Heart left ventricle (tissue), 13 donors: ENCODE results near the gene PPA2.

Experiments
- CTCF ChIP-seq, 12 donors: fragments of 200-600 bp; sonication (generic) in 4 of 12; IDR thresholded peaks; one replicate each; pipeline versions ENCODE4 v1.5.0 to v1.8.0; 2018 to 2022; ENCODE audit warnings: antibody characterized with exemption in 12 of 12, mild to moderate bottlenecking in 5 of 12
- POLR2A ChIP-seq, 2 donors: fragments of 450-650 bp; IDR thresholded peaks; one replicate each; pipeline ENCODE4 v1.6.1; 2017; ENCODE audit warnings: antibody characterized with exemption in 2 of 2, mild to moderate bottlenecking in 2 of 2, moderate library complexity in 2 of 2
- donor health status: ischemic (EF 13 %, LVEDD 7.1; RV severe dilation, severe dysfunction).
- donor health status: DM: no; HTN: yes; CAD: no.
- donor health status: DM: no; HTN: no; CAD: no.
- donor health status: ischemic (EF 25% LVEDD 6.9; RV normal size, moderate dysfunction).
- donor health status: ischemic (EF 25% LVEDD 5.7; RV mildly dilated, moderate dysfunction).
- donor health status: ischemic (EF 35%, LVEDD 5.7; RV mildly dilated, moderate dysfunction).
- donor health status: nonischemic (EF 11% LVEDD 7.7; RV severe dilation, severe dysfunction).
- donor health status: DM: yes; HTN: yes; CAD: no.
- donor health status: PGD.
- donor health status: ischemic (EF 29% LVEDD 5.4; RV normal size, mild dysfunction).
- donor health status: nonischemic (EF 23%, LVEDD 6.1; RV moderate dilation, normal function).

DNA sequence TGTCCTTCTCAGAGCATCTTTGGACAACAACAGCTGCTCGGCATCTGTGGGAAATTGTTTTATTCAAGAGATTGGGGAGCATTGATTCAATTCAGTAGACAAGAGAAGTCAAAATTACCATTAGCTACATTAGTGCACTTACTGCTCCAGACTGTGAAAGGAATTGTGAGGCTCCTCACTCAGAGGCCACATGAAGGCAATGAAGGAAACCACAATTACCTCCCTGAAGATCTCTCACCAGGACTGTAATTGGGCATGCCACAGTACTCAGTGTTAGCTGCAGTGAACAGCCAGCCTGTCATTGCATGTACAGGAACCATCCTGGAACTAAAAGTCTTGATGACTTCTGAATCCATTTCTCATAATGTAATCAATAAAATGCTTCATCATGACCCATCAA, 144.8 kb downstream of the PPA2 start:
- no peak for TF ChIP-seq CTCF (IDR thresholded peaks at IDR 0.05)
- TF ChIP-seq POLR2A (IDR thresholded peaks at IDR 0.05) = no peak
